Endothelial cell of umbilical vein (primary cell): ENCODE data around the gene SAMD10. TPM values are rescaled to one million over a fixed set of nuclear protein-coding genes. Genes with fewer than 3 reads are reported as not detected.

Source experiments
- BruUV-seq: library from RNA; stranded (reverse); fragments of 400-500 nt; replicated peaks from 2 replicates; lab custom pipeline; 2021; lab: Mats Ljungman, UMichigan
- CTCF ChIA-PET: fragments of 300-600, 350-600 bp; sonication (Branson Sonifier 250); formaldehyde crosslinking; loops from one replicate; lab custom pipeline; 2021; ENCODE audit warnings: antibody characterized with exemption, inconsistent platforms; lab: Charles Lee
- POLR2A ChIA-PET: fragments of 300-600, 350-600 bp; sonication (Branson Sonifier 250); formaldehyde crosslinking; loops from one replicate; lab custom pipeline; 2021; ENCODE audit warnings: antibody characterized with exemption, inconsistent platforms; lab: Charles Lee
- DNase-seq: peaks from one replicate; pipeline ENCODE4 v3.0.0-alpha.2; 2011; ENCODE audit warnings: low read depth, low spot score
- FAIRE-seq: peaks from 2 replicates; lab custom pipeline; 2011; peaks lifted over from hg19 to GRCh38; lab: Jason Lieb, UNC
- H2AFZ ChIP-seq: 2 replicates; pipeline ENCODE4 v1.6.0; 2012; ENCODE audit warnings: low read depth, low read length, control low read depth, inconsistent platforms
- H3K27ac ChIP-seq: 2 replicates; pipeline ENCODE4 v1.5.1; 2011; ENCODE audit warnings: low read depth, mild to moderate bottlenecking, control low read depth, low read length, moderate library complexity; ENCODE audit not compliant: insufficient read depth
- H3K27me3 ChIP-seq, 2 experiments: 2 replicates each; pipeline versions ENCODE4 v1.6.0 to v1.6.1; 2011; ENCODE audit warnings: low read length in 2 of 2, mixed read lengths in 1 of 2; ENCODE audit not compliant: control insufficient read depth in 2 of 2, insufficient read depth in 2 of 2
- H3K36me3 ChIP-seq, 2 experiments: 2 replicates in 1 of 2; 3 replicates in 1 of 2; pipeline ENCODE4 v1.5.1; 2011; ENCODE audit warnings: low read length in 2 of 2, mild to moderate bottlenecking in 1 of 2, moderate library complexity in 1 of 2; ENCODE audit not compliant: control insufficient read depth in 2 of 2, insufficient read depth in 2 of 2; ENCODE audit errors: extremely low read depth in 1 of 2
- H3K4me1 ChIP-seq: 3 replicates; pipeline ENCODE4 v1.5.1; 2011; ENCODE audit warnings: mild to moderate bottlenecking, low read length; ENCODE audit not compliant: control insufficient read depth, insufficient read depth; ENCODE audit errors: extremely low read depth
- H3K4me2 ChIP-seq: 2 replicates; pipeline ENCODE4 v1.6.1; 2011; ENCODE audit warnings: low read length, control low read depth, mixed read lengths; ENCODE audit not compliant: insufficient read depth
- H3K4me3 ChIP-seq, 3 experiments: fragments of 200-600 bp in 1 of 3; sonication (generic), shearing (Covaris generic) in 1 of 3; replicated peaks in 1 of 3; 2 replicates each; pipeline ENCODE4 v1.5.1; 2011 to 2016; ENCODE audit warnings: control low read depth in 3 of 3, low read length in 3 of 3, mild to moderate bottlenecking in 2 of 3, inconsistent platforms in 1 of 3, low read depth in 1 of 3, moderate library complexity in 1 of 3; ENCODE audit not compliant: insufficient read depth in 1 of 3
- H3K79me2 ChIP-seq: 2 replicates; pipeline ENCODE4 v1.6.0; 2012; ENCODE audit warnings: low read length, inconsistent platforms; ENCODE audit not compliant: control insufficient read depth, insufficient read depth
- H3K9ac ChIP-seq: replicated peaks from 2 replicates; pipeline ENCODE3; 2011; ENCODE audit warnings: low read length, control low read depth; ENCODE audit not compliant: insufficient read depth; ENCODE audit errors: extremely low read depth
- H3K9me1 ChIP-seq: replicated peaks from 3 replicates; pipeline ENCODE4 v1.6.0; 2011; ENCODE audit warnings: mild to moderate bottlenecking, low read length; ENCODE audit not compliant: control insufficient read depth, insufficient read depth; ENCODE audit errors: extremely low read depth
- H3K9me3 ChIP-seq: replicated peaks from 2 replicates; pipeline ENCODE4 v1.5.1; 2012; ENCODE audit warnings: low read length, inconsistent platforms; ENCODE audit not compliant: control insufficient read depth, insufficient read depth
- H4K20me1 ChIP-seq: replicated peaks from 2 replicates; pipeline ENCODE3; 2011; ENCODE audit warnings: mild to moderate bottlenecking, low read length; ENCODE audit not compliant: control insufficient read depth, insufficient read depth; ENCODE audit errors: extremely low read depth
- EZH2 ChIP-seq: IDR thresholded peaks from 2 replicates; pipeline ENCODE4 v1.6.1; 2012; ENCODE audit warnings: borderline replicate concordance, low read depth, mild to moderate bottlenecking, moderate library complexity, low read length, inconsistent platforms; ENCODE audit not compliant: severe bottlenecking
- FOS ChIP-seq: IDR thresholded peaks from 2 replicates; pipeline ENCODE4 v1.6.1; 2011; ENCODE audit warnings: mild to moderate bottlenecking, low read length, moderate library complexity, borderline replicate concordance; ENCODE audit not compliant: insufficient read depth
- GATA2 ChIP-seq: IDR thresholded peaks from 2 replicates; pipeline ENCODE4 v1.7.0; 2011; ENCODE audit warnings: low read depth, mild to moderate bottlenecking, moderate library complexity, mixed read lengths, low read length; ENCODE audit not compliant: insufficient read length, insufficient read depth
- JUN ChIP-seq: IDR thresholded peaks from 2 replicates; pipeline ENCODE4 v1.6.1; 2011; ENCODE audit warnings: borderline replicate concordance, low read depth; ENCODE audit not compliant: insufficient read length, insufficient read depth
- MAX ChIP-seq: IDR thresholded peaks from 2 replicates; pipeline ENCODE4 v1.6.1; 2011; ENCODE audit not compliant: insufficient read depth, insufficient read length
- POLR2AphosphoS5 ChIP-seq: IDR thresholded peaks from 2 replicates; pipeline ENCODE4 v1.6.1; 2012; ENCODE audit warnings: low read depth, mild to moderate bottlenecking, control low read depth, low read length, moderate library complexity; ENCODE audit not compliant: insufficient read depth
- dilution Hi-C: fragments of 300-500 bp; cut with MboI; formaldehyde crosslinking; loops from one replicate; pipeline ENCODE4 v1.15.0; 2019; ENCODE audit warnings: low sequenced_read_pairs; ENCODE audit not compliant: extremely low pct_ligation_motif_present
- intact Hi-C: fragments of 100-400 bp; cut with micrococcal nuclease; formaldehyde crosslinking; loops from one replicate; pipeline ENCODE4 v1.10.0; 2022
- polyA plus RNA-seq, 4 experiments: library from polyadenylated mRNA; depleted of rRNA in 3 of 4; stranded (reverse) in 3 of 4; unstranded in 1 of 4; fragments of >200 nt; gene quantifications; 2 replicates each; pipeline versions ENCODE4 v1.2.1 to v1.2.3, GENCODE V29; 2011 to 2012; ENCODE audit warnings: missing spikeins in 1 of 4
- total RNA-seq: library from RNA; stranded (reverse); gene quantifications from 2 replicates; pipeline ENCODE4 v1.2.3, GENCODE V29; 2021
- TF ChIP-seq, protein P1 (sequence below), 2 donors: IDR thresholded peaks; 1 replicate in 1 of 2; 2 replicates in 1 of 2; pipeline ENCODE4 v1.5.1; 2011; ENCODE audit warnings: low read length in 2 of 2, mild to moderate bottlenecking in 2 of 2, moderate library complexity in 2 of 2, control low read depth in 1 of 2, inconsistent platforms in 1 of 2, low read depth in 1 of 2; ENCODE audit not compliant: insufficient read depth in 1 of 2; ENCODE audit errors: extremely low read depth in 1 of 2

SAMD10 gene
- total and polyA plus RNA-seq, 2 donors (not counting 3 experiments of a cell fraction or from before 2014, with no cell fraction given): 4.7 to 5.3 TPM

GRCh38 chr20:64000906-64001305 is 21.5 kb upstream of the SAMD10 start:
- CTCF ChIA-PET: no interaction called here
- no peaks in the 10 kb centered on the region for H3K9me3 ChIP-seq
- H3K36me3 ChIP-seq: peaks cover 8 to 56% of the 10 kb centered on the region in 2 experiments
- DNase-seq: no peak
- TF ChIP-seq POLR2AphosphoS5: no peak
- TF ChIP-seq JUN: no peak
- TF ChIP-seq GATA2: no peak
- no peak for TF ChIP-seq MAX
- TF ChIP-seq FOS: no peak
- no peak for TF ChIP-seq EZH2
- TF ChIP-seq, protein P1, sequence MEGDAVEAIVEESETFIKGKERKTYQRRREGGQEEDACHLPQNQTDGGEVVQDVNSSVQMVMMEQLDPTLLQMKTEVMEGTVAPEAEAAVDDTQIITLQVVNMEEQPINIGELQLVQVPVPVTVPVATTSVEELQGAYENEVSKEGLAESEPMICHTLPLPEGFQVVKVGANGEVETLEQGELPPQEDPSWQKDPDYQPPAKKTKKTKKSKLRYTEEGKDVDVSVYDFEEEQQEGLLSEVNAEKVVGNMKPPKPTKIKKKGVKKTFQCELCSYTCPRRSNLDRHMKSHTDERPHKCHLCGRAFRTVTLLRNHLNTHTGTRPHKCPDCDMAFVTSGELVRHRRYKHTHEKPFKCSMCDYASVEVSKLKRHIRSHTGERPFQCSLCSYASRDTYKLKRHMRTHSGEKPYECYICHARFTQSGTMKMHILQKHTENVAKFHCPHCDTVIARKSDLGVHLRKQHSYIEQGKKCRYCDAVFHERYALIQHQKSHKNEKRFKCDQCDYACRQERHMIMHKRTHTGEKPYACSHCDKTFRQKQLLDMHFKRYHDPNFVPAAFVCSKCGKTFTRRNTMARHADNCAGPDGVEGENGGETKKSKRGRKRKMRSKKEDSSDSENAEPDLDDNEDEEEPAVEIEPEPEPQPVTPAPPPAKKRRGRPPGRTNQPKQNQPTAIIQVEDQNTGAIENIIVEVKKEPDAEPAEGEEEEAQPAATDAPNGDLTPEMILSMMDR (IDR thresholded peaks at IDR 0.05; ENCODE audit: extremely low read depth in 1 of 2, insufficient read depth in 1 of 2, low read depth in 1 of 2, low read length in 2 of 2): no peak
- H3K9me1 ChIP-seq: no peaks in the 10 kb centered on the region
- intact Hi-C loops: no loop called here
- no peaks in the 10 kb centered on the region for H4K20me1 ChIP-seq
- BruUV-seq: no TSS peak
- FAIRE-seq: no peak
- H3K4me1 ChIP-seq: no peaks in the 10 kb centered on the region
- no peak overlapping the region for H3K27ac ChIP-seq
- no peak overlapping the region for H3K4me2 ChIP-seq
- dilution Hi-C loops: no loop called here
- no peaks in the 10 kb centered on the region for H3K27me3 ChIP-seq
- no peak overlapping the region for H2AFZ ChIP-seq
- no peak overlapping the region for H3K9ac ChIP-seq
- POLR2A ChIA-PET: interaction anchor here (0.6 kb wide), 1 partner anchor 31 kb away, joined by 5 read pairs; no protein-coding TSS in a partner anchor
- H3K4me3 ChIP-seq: no peak overlapping the region
- H3K79me2 ChIP-seq: no peaks in the 10 kb centered on the region
